Mesendoderm (in vitro differentiated cells): ENCODE data around the gene DGKI.

ENCODE experiments used
- DNase-seq: peaks from one replicate; pipeline ENCODE4 v3.0.0; 2013
- H2AK5ac ChIP-seq: 2 replicates; pipeline ENCODE4 v1.6.1; 2013; ENCODE audit warnings: low read length, inconsistent platforms
- H2BK120ac ChIP-seq: 2 replicates; pipeline ENCODE4 v1.6.1; 2013; ENCODE audit warnings: low read depth, mild to moderate bottlenecking, low read length, moderate library complexity, mixed read lengths
- H2BK15ac ChIP-seq: replicated peaks from 2 replicates; pipeline ENCODE4 v1.6.1; 2013; ENCODE audit warnings: low read depth, mild to moderate bottlenecking, moderate library complexity
- H2BK5ac ChIP-seq: 2 replicates; pipeline ENCODE4 v1.6.1; 2013; ENCODE audit warnings: low read length, inconsistent platforms
- H3K18ac ChIP-seq: 2 replicates; pipeline ENCODE4 v1.6.1; 2013; ENCODE audit warnings: mild to moderate bottlenecking, low read length, mixed read lengths
- H3K23ac ChIP-seq: one replicate; pipeline ENCODE4 v1.6.1; 2013; ENCODE audit warnings: low read length
- H3K27ac ChIP-seq: 2 replicates; pipeline ENCODE4 v1.5.1; 2013; ENCODE audit warnings: low read depth, mild to moderate bottlenecking, inconsistent platforms, low read length, moderate library complexity
- H3K27me3 ChIP-seq: 2 replicates; pipeline ENCODE4 v1.6.1; 2013; ENCODE audit warnings: low read length, control low read depth, mild to moderate bottlenecking, inconsistent platforms; ENCODE audit not compliant: insufficient read depth, poor library complexity
- H3K36me3 ChIP-seq: 2 replicates; pipeline ENCODE4 v1.6.1; 2013; ENCODE audit warnings: low read length, inconsistent platforms; ENCODE audit not compliant: control insufficient read depth, insufficient read depth
- H3K4ac ChIP-seq: one replicate; pipeline ENCODE4 v1.6.1; 2013; ENCODE audit warnings: low read depth, mild to moderate bottlenecking, low read length, moderate library complexity
- H3K4me1 ChIP-seq: 2 replicates; pipeline ENCODE4 v1.6.1; 2013; ENCODE audit warnings: low read depth, low read length, inconsistent platforms; ENCODE audit not compliant: control insufficient read depth
- H3K4me2 ChIP-seq: 2 replicates; pipeline ENCODE4 v1.6.1; 2013; ENCODE audit warnings: low read length
- H3K4me3 ChIP-seq: 2 replicates; pipeline ENCODE4 v1.5.1; 2013; ENCODE audit warnings: mild to moderate bottlenecking, low read length
- H3K56ac ChIP-seq: one replicate; pipeline ENCODE4 v1.6.1; 2013; ENCODE audit warnings: low read length
- H3K79me1 ChIP-seq: 2 replicates; pipeline ENCODE4 v1.6.1; 2013; ENCODE audit warnings: low read length, inconsistent platforms
- H3K79me2 ChIP-seq: 2 replicates; pipeline ENCODE4 v1.6.1; 2013; ENCODE audit warnings: mild to moderate bottlenecking, low read length; ENCODE audit not compliant: control insufficient read depth, insufficient read depth
- H3K9ac ChIP-seq: 2 replicates; pipeline ENCODE4 v1.6.1; 2013; ENCODE audit warnings: low read length, inconsistent platforms
- H4K5ac ChIP-seq: one replicate; pipeline ENCODE4 v1.6.1; 2013; ENCODE audit warnings: low read length
- H4K8ac ChIP-seq: one replicate; pipeline ENCODE4 v1.6.1; 2013; ENCODE audit warnings: low read depth, mild to moderate bottlenecking, control low read depth, low read length, moderate library complexity
- WGBS: extraction: QIAGEN DNeasy Blood & Tissue Kit; methylation state at CpG from one replicate; pipeline ENCODE4 v1.1.7; 2013; ENCODE audit warnings: low lambda C conversion rate, missing lambda C conversion rate; ENCODE audit not compliant: insufficient coverage; ENCODE audit errors: extremely low coverage; 5-methylcytosine and 5-hydroxymethylcytosine counted together

The DGKI gene

DNA sequence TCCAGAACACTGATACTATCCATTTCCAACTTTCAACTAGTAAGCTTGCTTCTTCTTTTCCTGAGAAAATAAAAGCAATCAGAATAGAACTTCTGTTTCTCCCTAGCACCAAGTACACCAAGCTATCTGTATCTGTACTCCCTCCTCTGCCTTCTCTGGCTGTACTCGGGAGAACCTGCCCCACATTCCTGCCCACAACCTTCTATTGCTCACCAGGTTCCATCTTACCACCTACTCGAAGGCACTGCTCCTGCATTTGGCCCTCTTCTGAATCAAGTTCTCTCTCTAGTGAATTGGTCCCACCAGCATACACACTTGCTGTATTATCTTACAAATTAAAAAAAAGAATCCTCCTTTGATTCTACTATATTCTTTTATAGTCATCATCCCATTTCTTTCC, 333.7 kb downstream of the DGKI start:
- Histone ChIP-seq H4K8ac (no peak overlapping the region), H2BK5ac (no peak overlapping the region), H2BK15ac (no peak overlapping the region), H3K4ac (no peak overlapping the region), H2AK5ac (no peak overlapping the region), H3K27ac (no peak overlapping the region), H3K23ac (no peak overlapping the region), H4K5ac (no peak overlapping the region), H3K79me2 (no peaks in the 10 kb centered on the region), H3K4me3 (no peak overlapping the region), H3K79me1 (no peaks in the 10 kb centered on the region), H3K9ac (no peak overlapping the region), H3K18ac (no peak overlapping the region), H3K36me3 (no peaks in the 10 kb centered on the region), H3K4me2 (no peak overlapping the region), H3K56ac (no peak overlapping the region), H3K4me1 (peaks cover 4% of the 10 kb centered on the region), H2BK120ac (no peak overlapping the region), H3K27me3 (no peaks in the 10 kb centered on the region)
- WGBS, result no CpG with 5 or more reads among the region's 2 CpGs
- DNase-seq, result no peak

- DNase-seq, result no peak
- no peak overlapping the region for H2BK120ac ChIP-seq
- no peak overlapping the region for H3K4ac ChIP-seq
- no peaks in the 10 kb centered on the region for H3K27me3 ChIP-seq
- no peak overlapping the region for H3K9ac ChIP-seq
- no peak overlapping the region for H2BK15ac ChIP-seq
- no CpG with 5 or more reads among the region's 2 CpGs for WGBS
- H3K56ac ChIP-seq, result no peak overlapping the region
- H3K4me3 ChIP-seq, result no peak overlapping the region
- no peak overlapping the region for H3K18ac ChIP-seq
- H2BK5ac ChIP-seq, result no peak overlapping the region
- no peaks in the 10 kb centered on the region for H3K79me2 ChIP-seq
- H3K36me3 ChIP-seq, result no peaks in the 10 kb centered on the region
- H3K23ac ChIP-seq, result no peak overlapping the region
- H2AK5ac ChIP-seq, result no peak overlapping the region
- no peak overlapping the region for H4K8ac ChIP-seq
- peaks cover 4% of the 10 kb centered on the region for H3K4me1 ChIP-seq
- H3K79me1 ChIP-seq, result no peaks in the 10 kb centered on the region
- no peak overlapping the region for H3K27ac ChIP-seq
- no peak overlapping the region for H3K4me2 ChIP-seq
- H4K5ac ChIP-seq, result no peak overlapping the region
Measured at GRCh38 chr7:137507096-137507495, 339.7 kb downstream of the DGKI start.

GRCh38 chr7:137506031-137506430, 340.7 kb downstream of the DGKI start:
- no peak overlapping the region for H3K4ac ChIP-seq
- no peak overlapping the region for H3K56ac ChIP-seq
- no peak overlapping the region for H3K27ac ChIP-seq
- no peak overlapping the region for H3K23ac ChIP-seq
- H2BK15ac ChIP-seq, result no peak overlapping the region
- H2AK5ac ChIP-seq, result no peak overlapping the region
- no peak for DNase-seq
- H3K4me1 ChIP-seq, result peaks cover 4% of the 10 kb centered on the region
- H4K8ac ChIP-seq, result no peak overlapping the region
- H3K18ac ChIP-seq, result no peak overlapping the region
- no peak overlapping the region for H2BK120ac ChIP-seq
- no CpG with 5 or more reads among the region's 3 CpGs for WGBS
- no peak overlapping the region for H3K4me2 ChIP-seq
- no peak overlapping the region for H3K4me3 ChIP-seq
- no peaks in the 10 kb centered on the region for H3K79me2 ChIP-seq
- no peaks in the 10 kb centered on the region for H3K36me3 ChIP-seq
- H4K5ac ChIP-seq, result no peak overlapping the region
- no peaks in the 10 kb centered on the region for H3K79me1 ChIP-seq
- no peaks in the 10 kb centered on the region for H3K27me3 ChIP-seq
- no peak overlapping the region for H2BK5ac ChIP-seq
- H3K9ac ChIP-seq, result no peak overlapping the region

DNA sequence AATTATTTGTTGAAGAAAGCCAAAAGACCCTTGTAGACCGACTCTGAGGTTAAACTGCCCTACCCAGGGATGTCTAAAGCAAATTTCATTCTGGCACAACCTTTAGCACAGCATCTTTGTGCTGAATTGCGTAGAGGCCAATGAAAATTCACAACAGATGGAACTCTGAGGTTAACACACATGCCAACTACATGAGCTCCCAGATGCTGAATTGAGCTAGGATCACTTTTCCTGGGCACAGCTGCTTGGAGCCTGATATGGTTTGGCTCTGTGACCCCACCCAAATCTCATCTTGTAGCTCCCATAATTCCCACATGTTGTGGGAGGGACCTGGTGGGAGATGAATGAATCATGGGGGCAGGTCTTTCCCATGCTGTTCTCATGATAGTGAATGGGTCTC, 345.2 kb downstream of the DGKI start:
- H2BK15ac ChIP-seq, result no peak overlapping the region
- no CpG with 5 or more reads among the region's 2 CpGs for WGBS

DNA sequence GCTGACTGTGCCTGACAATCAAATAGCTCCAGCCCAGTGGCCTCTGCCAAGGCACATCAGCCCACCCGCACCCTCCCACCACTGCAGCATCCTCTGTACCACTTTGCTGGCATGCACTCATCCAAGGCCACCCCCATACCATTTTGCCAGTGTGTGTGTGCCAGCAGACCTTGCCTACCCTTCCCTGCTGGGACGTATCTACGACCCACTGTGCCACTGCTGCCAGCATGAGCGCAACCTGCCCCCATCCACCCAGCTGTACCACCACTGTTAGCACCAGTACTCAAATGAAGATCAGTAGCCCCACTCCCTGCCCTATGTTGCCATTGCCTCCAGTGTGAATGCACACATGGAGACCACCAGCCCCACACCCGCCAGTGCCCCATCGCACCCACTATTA, 353.9 kb downstream of the DGKI start:
- Histone ChIP-seq H2BK120ac (no peak overlapping the region), H3K79me2 (no peaks in the 10 kb centered on the region), H4K5ac (no peak overlapping the region), H3K27ac (no peak overlapping the region), H3K56ac (no peak overlapping the region), H3K79me1 (no peaks in the 10 kb centered on the region), H3K9ac (no peak overlapping the region), H3K4me1 (no peaks in the 10 kb centered on the region), H3K18ac (no peak overlapping the region), H3K4me2 (no peak overlapping the region), H3K27me3 (no peaks in the 10 kb centered on the region), H2BK15ac (no peak overlapping the region), H4K8ac (no peak overlapping the region), H2BK5ac (no peak overlapping the region), H3K4me3 (no peak overlapping the region), H3K4ac (no peak overlapping the region), H3K36me3 (no peaks in the 10 kb centered on the region), H2AK5ac (no peak overlapping the region), H3K23ac (no peak overlapping the region)
- no CpG with 5 or more reads among the region's 6 CpGs for WGBS
- DNase-seq, result no peak

More for the DNA sequence above, 345.2 kb downstream of the DGKI start:
- DNase-seq, result no peak
- H3K23ac ChIP-seq, result no peak overlapping the region
- no peaks in the 10 kb centered on the region for H3K79me1 ChIP-seq
- no peaks in the 10 kb centered on the region for H3K27me3 ChIP-seq
- no peaks in the 10 kb centered on the region for H3K36me3 ChIP-seq
- H3K18ac ChIP-seq, result no peak overlapping the region
- no peak overlapping the region for H2BK120ac ChIP-seq
- H3K4ac ChIP-seq, result no peak overlapping the region
- H3K9ac ChIP-seq, result no peak overlapping the region
- H3K4me2 ChIP-seq, result no peak overlapping the region
- no peaks in the 10 kb centered on the region for H3K79me2 ChIP-seq
- no peak overlapping the region for H3K56ac ChIP-seq
- H3K27ac ChIP-seq, result no peak overlapping the region
- H2AK5ac ChIP-seq, result no peak overlapping the region
- H3K4me3 ChIP-seq, result no peak overlapping the region
- H2BK5ac ChIP-seq, result no peak overlapping the region
- no peak overlapping the region for H4K5ac ChIP-seq
- H3K4me1 ChIP-seq, result no peaks in the 10 kb centered on the region
- H4K8ac ChIP-seq, result no peak overlapping the region

DNA sequence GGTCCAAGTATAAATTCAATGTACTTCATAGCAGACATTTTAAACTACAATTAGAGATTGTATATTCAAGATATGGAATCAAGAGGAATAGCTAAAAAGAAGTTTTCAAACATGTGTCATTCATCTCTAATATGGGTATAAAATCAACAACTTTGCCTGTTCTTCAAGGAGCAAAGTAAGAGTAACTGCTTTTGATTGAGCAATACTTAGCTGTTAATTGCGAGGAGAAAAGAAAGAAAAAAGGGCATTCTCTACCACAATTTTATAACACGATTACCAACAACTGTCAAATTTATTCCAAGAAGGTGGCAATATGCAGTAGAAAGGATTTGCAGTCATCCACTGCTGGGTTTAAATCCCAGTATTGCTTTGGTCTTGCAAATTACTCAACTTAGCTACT, 356.9 kb downstream of the DGKI start:
- no peak overlapping the region for H3K23ac ChIP-seq
- no peak overlapping the region for H2BK15ac ChIP-seq
- H3K18ac ChIP-seq, result no peak overlapping the region
- no peak for DNase-seq
- no peak overlapping the region for H3K4ac ChIP-seq
- no peaks in the 10 kb centered on the region for H3K36me3 ChIP-seq
- H3K4me2 ChIP-seq, result no peak overlapping the region
- no peak overlapping the region for H3K27ac ChIP-seq
- no peak overlapping the region for H4K8ac ChIP-seq
- no peak overlapping the region for H3K56ac ChIP-seq
- no peak overlapping the region for H3K9ac ChIP-seq
- H4K5ac ChIP-seq, result no peak overlapping the region
- no peaks in the 10 kb centered on the region for H3K79me1 ChIP-seq
- H3K27me3 ChIP-seq, result no peaks in the 10 kb centered on the region
- no peak overlapping the region for H3K4me3 ChIP-seq
- no peak overlapping the region for H2BK5ac ChIP-seq
- H2BK120ac ChIP-seq, result no peak overlapping the region
- no peaks in the 10 kb centered on the region for H3K79me2 ChIP-seq
- H3K4me1 ChIP-seq, result no peaks in the 10 kb centered on the region
- no peak overlapping the region for H2AK5ac ChIP-seq
- no CpG with 5 or more reads among the region's 2 CpGs for WGBS
